Fibroblast of pulmonary artery (primary cell): ENCODE measurements around the gene EFCAB6.

Experiments
- DNase-seq: peaks from one replicate; pipeline ENCODE4 v3.0.0-alpha.2; 2010; ENCODE audit warnings: low read depth
- H3K4me3 ChIP-seq: replicated peaks from 2 replicates; pipeline ENCODE4 v1.5.1; 2011; ENCODE audit warnings: low read depth, mild to moderate bottlenecking, control low read depth, low read length, moderate library complexity
- CTCF ChIP-seq: IDR thresholded peaks from 2 replicates; pipeline ENCODE4 v1.5.1; 2011; ENCODE audit warnings: mild to moderate bottlenecking, control low read depth, low read length, inconsistent platforms; ENCODE audit errors: missing control alignments

Gene EFCAB6

GRCh38 chr22:43550672-43551071, 261.4 kb downstream of the EFCAB6 start:
- TF ChIP-seq CTCF, result no peak
- DNase-seq, result no peak
- H3K4me3 ChIP-seq, result no peak overlapping the region

- DNase-seq, result no peak
- no peak overlapping the region for H3K4me3 ChIP-seq
- TF ChIP-seq CTCF, result no peak
These were observed 262.0 kb downstream of the EFCAB6 start for GRCh38 chr22:43550024-43550620.

- no peak overlapping the region for H3K4me3 ChIP-seq
- DNase-seq, result no peak
- TF ChIP-seq CTCF, result no peak
These were observed 265.9 kb downstream of the EFCAB6 start for GRCh38 chr22:43546186-43546585.

DNA sequence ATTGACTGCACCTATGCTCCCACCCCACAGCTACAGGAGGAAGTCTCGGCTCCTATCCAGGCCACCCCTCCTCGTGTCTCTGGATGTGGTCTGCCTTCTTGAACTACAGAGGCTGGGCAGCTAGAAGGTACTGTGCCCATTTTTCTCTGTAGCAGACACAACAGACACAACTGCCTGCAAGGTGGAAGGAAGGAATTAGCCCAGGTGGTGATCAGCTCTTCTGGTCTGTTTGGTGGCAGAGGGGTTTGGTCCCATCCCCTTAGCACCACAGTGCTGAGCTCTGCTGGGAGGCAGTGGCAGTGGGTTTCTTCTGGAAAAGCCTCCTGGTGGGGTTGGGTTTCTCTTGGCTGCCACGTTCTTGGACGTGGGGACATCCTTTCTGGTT, 267.8 kb downstream of the EFCAB6 start:
- TF ChIP-seq CTCF, result no peak
- H3K4me3 ChIP-seq, result no peak overlapping the region
- no peak for DNase-seq

DNA sequence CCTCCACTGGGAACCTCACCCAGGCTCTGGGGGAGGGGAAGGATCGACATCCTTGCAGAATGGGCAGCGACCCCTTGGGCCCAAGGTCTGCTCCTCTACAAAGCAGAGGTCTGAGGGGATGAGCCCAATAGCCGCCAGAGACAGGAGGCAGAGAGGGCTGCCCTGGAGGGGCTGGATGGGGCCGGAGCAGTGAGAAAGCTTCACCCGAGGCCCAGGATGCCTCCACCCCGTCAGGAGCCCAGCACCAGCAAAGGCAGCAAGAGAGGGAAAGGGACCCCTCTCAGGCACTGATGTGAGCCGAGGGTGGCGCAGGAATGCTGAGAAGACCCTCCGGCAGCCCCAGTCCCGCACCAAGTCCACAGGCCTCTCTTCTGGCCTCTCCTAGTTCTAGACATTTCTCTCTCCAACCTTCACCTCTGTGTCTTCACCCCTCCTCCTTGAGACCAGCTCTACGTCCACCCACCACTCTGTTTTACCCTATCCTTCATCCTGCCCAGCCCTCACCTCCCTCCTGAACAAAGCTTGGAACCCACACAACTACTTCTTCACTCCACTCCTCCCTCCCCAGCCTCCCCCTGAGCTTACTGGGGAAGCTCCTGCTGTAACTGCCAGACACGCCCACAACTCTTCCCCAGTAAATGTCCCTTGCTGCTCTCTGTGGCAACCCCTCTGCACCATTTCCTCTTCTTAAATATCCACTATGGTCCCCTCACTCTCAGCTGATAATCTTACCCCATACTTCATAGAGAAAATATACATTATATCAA, 268.4 kb downstream of the EFCAB6 start:
- DNase-seq, result no peak
- TF ChIP-seq CTCF, result no peak
- no peak overlapping the region for H3K4me3 ChIP-seq

DNA sequence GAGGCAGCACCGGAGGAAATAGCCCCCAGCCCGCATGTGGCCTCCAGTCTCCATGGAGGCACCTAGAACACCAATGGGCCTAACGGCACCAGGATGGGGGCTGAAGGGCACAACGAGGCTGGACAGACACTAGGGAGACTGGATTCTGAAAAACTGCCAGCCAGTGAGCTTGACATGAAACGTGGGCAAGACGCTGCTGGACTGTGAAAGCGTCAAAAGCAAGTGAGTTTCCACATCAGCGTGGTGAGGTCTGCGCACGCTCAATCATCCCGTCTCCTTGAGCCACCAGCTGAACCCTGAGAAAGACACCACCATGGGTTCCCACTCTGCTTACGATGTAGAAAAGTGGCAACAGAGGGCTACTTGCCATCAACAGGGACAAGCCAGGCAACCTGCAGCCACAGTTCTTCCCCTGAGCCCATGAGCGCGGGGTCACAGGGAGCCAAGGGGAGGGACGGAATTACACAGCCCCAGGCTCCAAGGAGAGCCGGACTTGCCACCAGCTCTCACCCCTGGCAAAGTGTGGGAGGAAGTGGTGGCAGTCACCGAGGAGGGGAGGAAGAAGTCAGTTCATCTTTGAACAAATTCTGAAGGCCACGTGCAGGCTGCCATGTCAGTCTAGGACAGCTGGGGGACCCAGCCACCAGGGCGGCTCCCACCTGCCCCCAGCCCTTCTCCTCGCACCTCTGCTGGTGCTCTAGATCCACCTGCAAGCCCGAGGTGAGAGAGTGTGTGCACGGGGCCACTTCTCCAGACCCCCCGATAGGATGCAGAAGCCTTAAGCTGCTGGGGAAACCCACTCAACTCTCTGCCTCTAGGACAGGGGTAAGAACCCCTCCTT, 269.2 kb downstream of the EFCAB6 start:
- no peak overlapping the region for H3K4me3 ChIP-seq
- TF ChIP-seq CTCF, result no peak
- no peak for DNase-seq
